NCI-H1105 treated with DMSO at 0.1 percent for 48 hours (cell line): Measurements from ENCODE around the gene CASP10.

ENCODE experiments used
- DNase-seq: peaks from one replicate; lab custom pipeline; 2025; lab: John Stamatoyannopoulos, UW

The CASP10 gene

GRCh38 chr2:201260302-201260800, 77.4 kb downstream of the CASP10 start, which contains the start of gene CASP8:
CASP8 (plus strand) TSS chr2:201260536; CDS start chr2:201266487, 5,951 bp downstream.
- no peak for DNase-seq

- no peak for DNase-seq
These were observed 78.5 kb downstream of the CASP10 start for GRCh38 chr2:201261471-201261870.

- DNase-seq: no peak
These were observed 79.0 kb downstream of the CASP10 start for GRCh38 chr2:201261906-201262305.

- no peak for DNase-seq
These were observed 79.8 kb downstream of the CASP10 start for GRCh38 chr2:201262718-201263117.

GRCh38 chr2:201263779-201264178, 80.8 kb downstream of the CASP10 start:
- DNase-seq: no peak

GRCh38 chr2:201264472-201265173, 81.7 kb downstream of the CASP10 start:
- DNase-seq: no peak

DNA sequence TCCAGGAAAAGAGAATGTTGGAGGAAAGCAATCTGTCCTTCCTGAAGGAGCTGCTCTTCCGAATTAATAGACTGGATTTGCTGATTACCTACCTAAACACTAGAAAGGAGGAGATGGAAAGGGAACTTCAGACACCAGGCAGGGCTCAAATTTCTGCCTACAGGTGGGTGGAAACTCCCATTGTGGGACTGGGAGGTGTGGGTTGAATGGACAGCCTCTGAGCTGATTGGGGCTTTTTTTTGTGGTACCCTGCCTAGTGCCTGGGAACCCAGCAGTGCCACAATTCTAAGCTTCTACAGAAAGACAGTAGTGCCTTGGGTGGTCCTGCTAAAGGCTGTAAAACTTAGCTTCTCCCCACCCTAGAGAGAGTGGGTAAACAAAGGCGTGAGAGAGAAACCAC, 83.7 kb downstream of the CASP10 start:
- no peak for DNase-seq

GRCh38 chr2:201267278-201268030, 84.5 kb downstream of the CASP10 start:
- DNase-seq: no peak

GRCh38 chr2:201269764-201270163, 86.8 kb downstream of the CASP10 start:
- DNase-seq: peak; percentile 25

DNA sequence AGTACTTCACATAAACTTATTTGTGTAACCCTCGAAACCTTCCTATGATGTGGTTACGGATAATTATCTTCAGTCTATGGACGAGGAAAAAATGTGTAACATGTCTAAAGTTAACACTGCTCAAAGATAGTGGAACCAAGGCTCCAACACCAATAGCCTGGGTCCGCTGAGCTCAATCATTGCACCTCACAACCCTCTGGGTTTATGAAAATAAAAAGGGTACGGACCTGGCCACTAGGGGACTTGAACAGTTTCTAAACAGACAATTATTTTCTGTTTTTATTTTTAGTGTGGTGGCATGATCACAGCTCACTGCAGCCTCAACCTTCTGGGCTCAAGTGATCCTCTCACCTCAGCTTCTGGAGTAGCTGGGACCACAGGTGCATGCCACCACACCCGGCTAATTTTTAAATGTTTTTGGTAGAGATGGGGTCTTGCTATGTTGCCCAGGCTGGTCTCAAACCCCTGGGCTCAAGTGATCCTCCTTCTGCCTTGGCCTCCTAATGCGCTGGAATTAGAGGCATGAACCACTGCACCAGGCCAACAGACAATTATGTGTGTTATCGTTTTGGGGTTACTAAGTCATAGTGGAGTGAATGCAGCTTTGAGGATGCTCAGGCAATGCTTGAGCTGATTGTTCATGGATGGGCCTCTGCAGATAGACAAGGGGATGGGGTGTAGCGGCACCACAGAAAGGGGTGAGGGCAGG, 87.5 kb downstream of the CASP10 start:
- no peak for DNase-seq

DNA sequence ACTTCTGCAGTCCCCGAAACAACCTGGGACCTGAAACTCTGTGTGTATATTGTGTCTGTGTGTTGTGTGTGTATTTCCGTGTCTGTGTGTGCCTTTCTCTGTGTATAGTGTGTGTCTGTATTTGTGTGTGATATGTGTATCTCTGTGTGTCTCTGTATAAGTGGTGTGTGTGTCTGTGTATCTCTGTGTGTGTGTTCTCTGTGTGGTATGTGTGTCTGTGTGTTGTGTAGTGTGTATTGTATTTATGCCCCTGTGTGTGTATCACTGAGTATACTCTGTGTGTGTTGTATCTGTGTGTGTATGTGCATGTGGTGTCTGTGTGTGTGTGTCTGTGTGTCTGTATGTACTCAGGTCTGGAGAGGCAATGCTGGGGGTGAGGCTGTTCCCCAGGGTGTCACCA, 89.0 kb downstream of the CASP10 start:
- DNase-seq: no peak

- DNase-seq: no peak
These were observed 90.5 kb downstream of the CASP10 start for GRCh38 chr2:201273330-201273983.

DNA sequence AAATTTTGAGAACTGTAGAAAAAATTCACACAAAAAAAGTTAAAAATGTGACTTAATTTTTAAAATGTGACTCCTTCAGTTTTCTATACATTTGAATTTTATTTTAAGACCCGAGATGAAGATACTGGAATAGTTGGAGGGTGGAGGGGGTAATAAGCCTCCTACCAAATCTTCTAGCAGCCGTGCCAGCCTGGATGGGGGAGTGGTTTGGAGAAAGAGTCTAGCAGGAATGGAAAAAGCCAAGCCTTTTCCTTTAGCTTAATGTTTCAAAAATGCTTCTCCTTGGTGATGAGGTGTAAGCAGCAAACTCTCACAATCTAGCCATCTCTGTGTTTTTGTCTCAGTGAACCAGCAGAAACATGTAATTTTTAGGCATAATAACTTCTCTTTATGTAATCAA, 92.1 kb downstream of the CASP10 start:
- no peak for DNase-seq

DNA sequence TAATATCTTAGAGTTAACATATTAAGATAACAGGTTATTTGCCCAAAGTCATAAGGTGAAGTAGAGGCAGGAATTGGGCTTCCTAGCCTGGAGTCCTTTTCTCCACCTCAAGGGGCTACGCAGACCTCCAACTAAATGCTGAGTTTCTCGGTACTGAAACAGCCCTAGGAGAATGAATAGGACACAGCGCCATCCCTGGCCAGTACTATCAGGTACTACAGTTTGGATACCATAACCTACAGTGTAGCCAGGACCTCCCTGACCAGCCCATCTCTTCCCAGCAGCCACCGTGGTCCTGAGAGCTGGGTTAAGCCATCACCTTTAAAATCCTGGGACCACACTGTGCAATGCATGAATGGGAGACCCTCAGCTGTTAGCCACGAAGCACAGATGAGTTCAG, 93.0 kb downstream of the CASP10 start:
- DNase-seq: no peak

DNA sequence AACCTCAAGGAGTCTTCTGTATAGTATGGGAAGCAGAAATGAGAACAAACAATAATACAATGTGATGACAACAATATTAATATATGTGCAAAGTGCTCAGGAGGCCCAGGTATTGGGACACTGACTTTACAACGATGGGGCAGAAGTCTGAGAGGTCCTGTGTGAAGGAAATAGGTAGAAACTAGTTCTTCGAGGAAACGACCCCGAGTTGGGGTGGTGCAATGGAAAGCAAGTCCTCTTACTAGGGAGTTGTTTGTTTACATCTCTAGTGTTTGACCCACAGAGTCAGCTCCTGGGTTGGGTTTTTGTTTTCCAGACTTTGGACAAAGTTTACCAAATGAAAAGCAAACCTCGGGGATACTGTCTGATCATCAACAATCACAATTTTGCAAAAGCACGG, 93.6 kb downstream of the CASP10 start:
- no peak for DNase-seq
